Cardiac ventricle fibroblast (primary cell): ENCODE data around the gene ZGPAT. TPM values are rescaled to one million over a fixed set of nuclear protein-coding genes. Genes with fewer than 3 reads are reported as not detected.

ENCODE experiments used
- total RNA-seq: library from RNA; depleted of rRNA; stranded (reverse); fragments of >200 nt; gene quantifications from 2 replicates; pipeline ENCODE4 v1.2.3, GENCODE V29; 2015

ZGPAT gene
- 15.8 and 16.9 TPM in 2 replicates for total RNA-seq

GRCh38 chr20:63707558-63708300 is at the start of gene ZGPAT, which contains the start of gene ARFRP1:
Gene ZGPAT, plus strand, starts transcription at chr20:63708039. Its CDS starts 542 bp downstream, at chr20:63708581.
Gene ARFRP1, minus strand, starts transcription at chr20:63707976. Its CDS starts 885 bp downstream, at chr20:63707091.

GRCh38 chr20:63696628-63697356 is 11.0 kb upstream of the ZGPAT start, which contains the start of gene TNFRSF6B:
Gene TNFRSF6B, plus strand, starts transcription at chr20:63696652. Its CDS starts 116 bp downstream, at chr20:63696768.

GRCh38 chr20:63735859-63736718 is 28.2 kb downstream of the ZGPAT start, which contains the start of gene LIME1:
Gene LIME1, plus strand, starts transcription at chr20:63736664. Its CDS starts 886 bp downstream, at chr20:63737550.

GRCh38 chr20:63739130-63740069 is 31.6 kb downstream of the ZGPAT start, which contains the start of gene SLC2A4RG:
Gene SLC2A4RG, plus strand, starts transcription at chr20:63739776. Its CDS starts 137 bp downstream, at chr20:63739913.

Other genes starting within 250 kb of the ZGPAT start
- gene KCNQ2, start 235.4 kb upstream of the ZGPAT start, total RNA-seq, result not detected in 2 replicates
- gene EEF1A2, start 209.0 kb upstream of the ZGPAT start, total RNA-seq, result not detected in 2 replicates
- gene PPDPF, start 187.3 kb upstream of the ZGPAT start, total RNA-seq, result 75.1 and 118 TPM in 2 replicates
- gene PTK6, start 170.7 kb upstream of the ZGPAT start, total RNA-seq, result 0.15 TPM in 1 of 2 replicates, not detected in the other
- gene SRMS, start 160.3 kb upstream of the ZGPAT start, total RNA-seq, result not detected in 2 replicates
- gene FNDC11, start 153.9 kb upstream of the ZGPAT start, total RNA-seq, result 0.05 and 0.12 TPM in 2 replicates
- 25.2 and 44.7 TPM in 2 replicates for gene HELZ2, start 133.8 kb upstream of the ZGPAT start, total RNA-seq
- 8.7 and 9.0 TPM in 2 replicates for gene GMEB2, start 80.9 kb upstream of the ZGPAT start, total RNA-seq
- gene STMN3, start 54.6 kb upstream of the ZGPAT start, total RNA-seq, result 41.1 and 41.4 TPM in 2 replicates
- 8.2 and 14.4 TPM in 2 replicates for gene RTEL1, start 49.7 kb upstream of the ZGPAT start, total RNA-seq
- 2.5 and 3.1 TPM in 2 replicates for gene TNFRSF6B, start 11.4 kb upstream of the ZGPAT start, total RNA-seq
- gene ARFRP1, start 63 bp upstream of the ZGPAT start, total RNA-seq, result 22.8 and 32.0 TPM in 2 replicates
- gene LIME1, start 28.6 kb downstream of the ZGPAT start, total RNA-seq, result 1.1 and 2.9 TPM in 2 replicates
- gene SLC2A4RG, start 31.7 kb downstream of the ZGPAT start, total RNA-seq, result 39.2 and 69.8 TPM in 2 replicates
- gene ZBTB46, start 123.2 kb downstream of the ZGPAT start, total RNA-seq, result 3.0 and 6.2 TPM in 2 replicates
- not detected in 2 replicates for gene ABHD16B, start 153.5 kb downstream of the ZGPAT start, total RNA-seq
- 92.1 and 109 TPM in 2 replicates for gene TPD52L2, start 157.2 kb downstream of the ZGPAT start, total RNA-seq
- 33.3 and 34.3 TPM in 2 replicates for gene DNAJC5, start 187.1 kb downstream of the ZGPAT start, total RNA-seq
- 9.9 and 12.8 TPM in 2 replicates for gene UCKL1, start 248.4 kb downstream of the ZGPAT start, total RNA-seq